ENCODE data around the gene NUP54. TPM values are rescaled to one million over a fixed set of nuclear protein-coding genes. Genes with fewer than 3 reads are reported as not detected.

NUP54 gene
- polyA plus RNA-seq, 1 experiment: 54.5 TPM

DNA sequence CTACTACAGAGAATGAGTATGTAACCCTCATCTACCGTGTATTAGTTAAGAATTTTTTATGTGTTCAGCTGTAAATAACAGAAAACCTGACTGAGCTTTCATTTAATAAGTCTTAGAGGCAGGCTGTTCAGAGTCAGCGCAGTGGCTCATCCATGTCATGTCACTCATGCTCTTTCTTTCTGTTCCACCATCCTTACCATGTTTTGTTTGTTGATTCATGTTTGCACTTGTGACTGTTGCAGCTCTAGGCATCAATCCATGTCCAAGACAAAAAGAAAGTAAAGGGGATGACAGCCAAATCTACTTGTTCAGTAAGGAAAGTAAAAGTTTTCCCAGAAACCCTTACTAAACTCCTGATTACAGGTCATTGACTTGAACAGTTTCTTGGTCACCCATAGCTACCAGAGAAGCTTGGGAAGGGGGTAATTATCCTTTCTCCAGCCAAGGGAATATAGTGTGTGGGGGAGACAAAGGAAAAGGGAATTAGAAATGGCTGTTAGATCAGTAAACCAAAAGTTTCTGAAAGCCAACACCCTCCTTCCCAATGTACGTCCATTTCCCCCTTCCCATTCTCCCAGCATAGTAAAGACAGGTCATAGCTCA lies 64.7 kb downstream of the NUP54 start:
- Histone ChIP-seq H3K27ac (ENCODE audit: low read depth, low read length) (no peak overlapping the region), H3K27me3 (ENCODE audit: control insufficient read depth, insufficient read depth, low read length) (peaks cover 19% of the 10 kb centered on the region), H3K4me3 (ENCODE audit: low read depth, low read length) (no peak overlapping the region), H3K9me3 (ENCODE audit: control insufficient read depth, insufficient read depth, low read length) (no peaks in the 10 kb centered on the region)
- TF ChIP-seq, protein P1, sequence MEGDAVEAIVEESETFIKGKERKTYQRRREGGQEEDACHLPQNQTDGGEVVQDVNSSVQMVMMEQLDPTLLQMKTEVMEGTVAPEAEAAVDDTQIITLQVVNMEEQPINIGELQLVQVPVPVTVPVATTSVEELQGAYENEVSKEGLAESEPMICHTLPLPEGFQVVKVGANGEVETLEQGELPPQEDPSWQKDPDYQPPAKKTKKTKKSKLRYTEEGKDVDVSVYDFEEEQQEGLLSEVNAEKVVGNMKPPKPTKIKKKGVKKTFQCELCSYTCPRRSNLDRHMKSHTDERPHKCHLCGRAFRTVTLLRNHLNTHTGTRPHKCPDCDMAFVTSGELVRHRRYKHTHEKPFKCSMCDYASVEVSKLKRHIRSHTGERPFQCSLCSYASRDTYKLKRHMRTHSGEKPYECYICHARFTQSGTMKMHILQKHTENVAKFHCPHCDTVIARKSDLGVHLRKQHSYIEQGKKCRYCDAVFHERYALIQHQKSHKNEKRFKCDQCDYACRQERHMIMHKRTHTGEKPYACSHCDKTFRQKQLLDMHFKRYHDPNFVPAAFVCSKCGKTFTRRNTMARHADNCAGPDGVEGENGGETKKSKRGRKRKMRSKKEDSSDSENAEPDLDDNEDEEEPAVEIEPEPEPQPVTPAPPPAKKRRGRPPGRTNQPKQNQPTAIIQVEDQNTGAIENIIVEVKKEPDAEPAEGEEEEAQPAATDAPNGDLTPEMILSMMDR (IDR thresholded peaks at IDR 0.05; ENCODE audit: low read depth, low read length): no peak
- CTCF ChIA-PET: interaction anchor here (0.7 to 2.3 kb wide), 2 partner anchors 17 to 88 kb away, joined by 13 to 20 read pairs; no protein-coding TSS in a partner anchor
- POLR2A ChIA-PET: no interaction called here
- no peak for DNase-seq (ENCODE audit: low read depth, low spot score)

DNA sequence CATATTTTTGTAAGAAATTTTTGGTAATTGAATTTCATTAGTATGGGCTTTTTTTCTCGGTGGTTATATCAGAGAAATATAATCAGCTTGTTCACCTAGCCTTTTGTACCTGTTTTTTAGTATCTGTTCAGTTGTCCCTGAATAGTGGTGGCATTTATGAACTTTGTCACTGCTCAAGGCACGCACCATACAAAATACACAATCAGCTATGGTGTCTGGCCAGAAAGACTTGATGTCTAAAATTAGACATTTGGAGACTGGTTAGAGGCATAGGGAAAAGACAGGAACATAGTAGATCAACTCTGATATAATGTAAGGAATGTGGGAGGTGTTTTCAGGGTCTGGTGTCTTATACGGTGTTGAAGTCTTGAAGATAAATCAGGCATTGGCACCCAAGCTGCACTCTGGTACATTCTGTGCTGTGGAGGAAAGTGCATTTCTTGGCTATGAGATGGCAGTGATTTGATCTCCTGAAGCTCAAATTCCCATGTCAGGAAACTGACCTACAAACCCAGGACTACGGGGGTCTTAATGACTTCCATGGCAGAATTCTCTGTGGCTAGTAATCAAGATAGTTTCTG lies 70.1 kb downstream of the NUP54 start:
- no peak overlapping the region for H3K27ac ChIP-seq (ENCODE audit: low read depth, low read length)
- no peaks in the 10 kb centered on the region for H3K9me3 ChIP-seq (ENCODE audit: control insufficient read depth, insufficient read depth, low read length)
- DNase-seq (ENCODE audit: low read depth, low spot score): no peak
- CTCF ChIA-PET: interaction anchor here (0.6 to 1.5 kb wide), 3 partner anchors 9 to 182 kb away, joined by 3 to 8 read pairs (median 7); no protein-coding TSS in a partner anchor
- TF ChIP-seq, protein P1 (IDR thresholded peaks at IDR 0.05; ENCODE audit: low read depth, low read length): no peak
- peaks cover 11% of the 10 kb centered on the region for H3K27me3 ChIP-seq (ENCODE audit: control insufficient read depth, insufficient read depth, low read length)
- H3K4me3 ChIP-seq (ENCODE audit: low read depth, low read length): no peak overlapping the region
- POLR2A ChIA-PET: no interaction called here

DNA sequence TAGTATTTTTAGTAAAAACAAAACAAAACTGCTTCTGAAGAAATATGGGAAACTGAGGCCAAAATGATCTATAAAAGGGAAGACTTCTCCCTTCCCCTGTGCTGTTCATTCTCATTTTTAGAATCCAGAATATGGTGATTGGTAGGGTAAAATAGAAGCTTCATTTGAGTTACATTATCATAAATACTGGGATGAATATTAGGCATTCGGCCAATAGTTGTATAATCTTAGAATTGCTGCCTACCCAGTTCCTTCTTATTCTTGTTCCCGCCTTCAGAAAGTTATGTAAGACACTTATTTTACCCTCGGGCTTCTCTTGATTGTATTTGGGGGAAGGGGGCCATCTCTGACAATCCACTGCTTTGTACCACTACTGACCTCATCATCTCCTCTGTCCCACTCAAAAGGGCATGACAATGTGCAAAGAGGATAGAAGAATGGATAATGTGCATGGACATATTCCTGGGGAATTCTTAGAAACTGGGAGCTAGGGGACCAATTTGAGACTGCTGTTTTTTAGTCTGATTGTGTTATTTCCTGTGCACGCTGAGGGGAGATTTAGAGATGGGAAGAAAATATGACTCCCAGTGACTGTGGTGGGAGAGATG lies 73.1 kb downstream of the NUP54 start:
- TF ChIP-seq, protein P1 (IDR thresholded peaks at IDR 0.05; ENCODE audit: low read depth, low read length): no peak
- DNase-seq (ENCODE audit: low read depth, low spot score): no peak
- no peaks in the 10 kb centered on the region for H3K9me3 ChIP-seq (ENCODE audit: control insufficient read depth, insufficient read depth, low read length)
- H3K27me3 ChIP-seq (ENCODE audit: control insufficient read depth, insufficient read depth, low read length): peaks cover 8% of the 10 kb centered on the region
- no peak overlapping the region for H3K4me3 ChIP-seq (ENCODE audit: low read depth, low read length)
- POLR2A ChIA-PET: no interaction called here
- no peak overlapping the region for H3K27ac ChIP-seq (ENCODE audit: low read depth, low read length)
- CTCF ChIA-PET: interaction anchor here (0.9 to 3.4 kb wide), 3 partner anchors 8 to 79 kb away, joined by 3 to 21 read pairs (median 12); no protein-coding TSS in a partner anchor

DNA sequence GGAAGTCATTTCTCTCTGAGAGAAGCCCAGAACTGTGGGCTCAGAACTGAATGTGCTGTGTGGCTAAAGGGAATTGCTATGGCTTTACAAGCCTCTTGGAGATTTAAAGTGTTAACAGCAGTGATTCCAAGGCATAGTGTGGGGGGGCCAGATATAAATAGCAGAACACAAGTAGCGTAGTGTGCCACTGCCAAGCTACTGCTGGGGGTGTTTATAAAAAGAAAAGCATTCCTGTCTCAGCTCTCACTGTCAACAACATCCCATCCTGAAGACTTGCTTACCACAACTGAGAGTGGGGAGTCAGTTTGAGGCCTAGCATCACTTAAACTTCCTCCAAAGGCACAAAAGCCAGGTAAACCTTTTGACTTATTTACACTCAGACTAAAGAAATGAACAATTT lies 73.7 kb downstream of the NUP54 start, which contains the start of gene ART3:
Gene ART3 (plus strand): TSS at position 242 of the 400 bp plus-strand sequence. CDS start 1,181 bp downstream, outside the sequence.
- Histone ChIP-seq H3K27ac (ENCODE audit: low read depth, low read length) (no peak within 1 kb of the TSS), H3K4me3 (ENCODE audit: low read depth, low read length) (no peak within 1 kb of the TSS), H3K9me3 (ENCODE audit: control insufficient read depth, insufficient read depth, low read length) (no peaks in the 10 kb centered on the region), H3K27me3 (ENCODE audit: control insufficient read depth, insufficient read depth, low read length) (peaks cover 5% of the 10 kb centered on the region)
- DNase-seq (ENCODE audit: low read depth, low spot score): no peak
- TF ChIP-seq, protein P1 (IDR thresholded peaks at IDR 0.05; ENCODE audit: low read depth, low read length): no peak
- ChIA-PET POLR2A (no interaction called here), CTCF (interaction anchor here (2.4 to 3.4 kb wide), 2 partner anchors 13 to 78 kb away, joined by 12 to 21 read pairs; no protein-coding TSS in a partner anchor)

DNA sequence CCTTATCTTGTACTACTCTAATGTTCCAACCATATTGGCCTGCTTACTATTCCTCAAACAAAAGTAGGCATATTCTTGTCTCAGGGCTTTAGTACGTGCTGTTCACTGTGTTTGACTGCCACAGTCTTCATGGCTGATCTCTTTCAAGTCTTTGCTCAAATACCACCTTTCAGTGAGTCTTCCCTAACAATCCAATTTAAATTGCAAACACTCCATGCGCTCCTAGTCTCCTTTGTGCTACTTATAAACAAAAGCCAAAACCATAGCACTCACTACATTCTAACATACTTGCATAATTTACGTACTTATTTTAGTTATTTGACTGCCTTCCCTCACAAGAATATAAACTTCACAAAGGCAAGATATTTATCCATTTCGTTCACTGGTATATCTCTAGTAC lies 75.4 kb downstream of the NUP54 start:
- CTCF ChIA-PET: interaction anchor here (3.4 kb wide), 1 partner anchor 77 kb away, joined by 21 read pairs; no protein-coding TSS in a partner anchor

More for the DNA sequence above, 75.4 kb downstream of the NUP54 start:
- DNase-seq (ENCODE audit: low read depth, low spot score): no peak
- TF ChIP-seq, protein P1 (IDR thresholded peaks at IDR 0.05; ENCODE audit: low read depth, low read length): no peak
- Histone ChIP-seq H3K9me3 (ENCODE audit: control insufficient read depth, insufficient read depth, low read length) (no peaks in the 10 kb centered on the region), H3K27me3 (ENCODE audit: control insufficient read depth, insufficient read depth, low read length) (peaks cover 3% of the 10 kb centered on the region), H3K27ac (ENCODE audit: low read depth, low read length) (no peak overlapping the region), H3K4me3 (ENCODE audit: low read depth, low read length) (no peak overlapping the region)
- POLR2A ChIA-PET: no interaction called here

All from AG04450 (cell line).